Measurements from ENCODE around the gene CHST12. TPM values are rescaled to one million over a fixed set of nuclear protein-coding genes. Genes with fewer than 3 reads are reported as not detected.

Gene CHST12
- total and polyA plus RNA-seq, 10 of the 15 experiments (the other 5 are each of a cell fraction or from before 2014, with no cell fraction given), result 0.05 to 14.2 (median 3.3) TPM

GRCh38 chr7:2374401-2374800 lies 29.0 kb upstream of the CHST12 start:
- POLR2A ChIA-PET, result no interaction called here
- FAIRE-seq, result no peak
- SMC1A ChIA-PET (ENCODE audit: uncharacterized antibody, unreplicated experiment), result no interaction called here
- TF ChIP-seq CTCF (IDR thresholded peaks at IDR 0.05 in 2 of 3, conservative IDR thresholded peaks at IDR 0.05 in 1 of 3; ENCODE audit: control insufficient read depth in 2 of 3, extremely low read depth in 1 of 3, insufficient read depth in 1 of 3, low read depth in 3 of 3, low read length in 3 of 3) (no peak), IRF4 (IDR thresholded peaks at IDR 0.05; ENCODE audit: low read depth, low read length) (no peak), ZBED1 (IDR thresholded peaks at IDR 0.05; ENCODE audit: borderline replicate concordance) (no peak), MEF2A (IDR thresholded peaks at IDR 0.05; ENCODE audit: insufficient read depth, low read depth, low read length) (no peak), HDAC2 (IDR thresholded peaks at IDR 0.05) (no peak), ASH2L (IDR thresholded peaks at IDR 0.05; ENCODE audit: borderline replicate concordance, low read depth) (no peak), DPF2 (IDR thresholded peaks at IDR 0.05) (no peak), RBBP5 (conservative IDR thresholded peaks at IDR 0.05) (no peak), MTA3 (IDR thresholded peaks at IDR 0.05; ENCODE audit: borderline replicate concordance, low read length) (no peak), SMARCA5 (IDR thresholded peaks at IDR 0.05) (no peak), BHLHE40 (IDR thresholded peaks at IDR 0.05; ENCODE audit: borderline replicate concordance in 1 of 2, low read depth in 2 of 2, low read length in 1 of 2) (no peak), CREM (IDR thresholded peaks at IDR 0.05; ENCODE audit: low read depth) (no peak), YBX1 (IDR thresholded peaks at IDR 0.05) (no peak), SPI1 (IDR thresholded peaks at IDR 0.05; ENCODE audit: borderline replicate concordance, insufficient read depth, low read depth, low read length) (no peak), SRF (IDR thresholded peaks at IDR 0.05; ENCODE audit: low read depth in 2 of 2, low read length in 2 of 2) (no peak)
- TF ChIP-seq, protein P1, sequence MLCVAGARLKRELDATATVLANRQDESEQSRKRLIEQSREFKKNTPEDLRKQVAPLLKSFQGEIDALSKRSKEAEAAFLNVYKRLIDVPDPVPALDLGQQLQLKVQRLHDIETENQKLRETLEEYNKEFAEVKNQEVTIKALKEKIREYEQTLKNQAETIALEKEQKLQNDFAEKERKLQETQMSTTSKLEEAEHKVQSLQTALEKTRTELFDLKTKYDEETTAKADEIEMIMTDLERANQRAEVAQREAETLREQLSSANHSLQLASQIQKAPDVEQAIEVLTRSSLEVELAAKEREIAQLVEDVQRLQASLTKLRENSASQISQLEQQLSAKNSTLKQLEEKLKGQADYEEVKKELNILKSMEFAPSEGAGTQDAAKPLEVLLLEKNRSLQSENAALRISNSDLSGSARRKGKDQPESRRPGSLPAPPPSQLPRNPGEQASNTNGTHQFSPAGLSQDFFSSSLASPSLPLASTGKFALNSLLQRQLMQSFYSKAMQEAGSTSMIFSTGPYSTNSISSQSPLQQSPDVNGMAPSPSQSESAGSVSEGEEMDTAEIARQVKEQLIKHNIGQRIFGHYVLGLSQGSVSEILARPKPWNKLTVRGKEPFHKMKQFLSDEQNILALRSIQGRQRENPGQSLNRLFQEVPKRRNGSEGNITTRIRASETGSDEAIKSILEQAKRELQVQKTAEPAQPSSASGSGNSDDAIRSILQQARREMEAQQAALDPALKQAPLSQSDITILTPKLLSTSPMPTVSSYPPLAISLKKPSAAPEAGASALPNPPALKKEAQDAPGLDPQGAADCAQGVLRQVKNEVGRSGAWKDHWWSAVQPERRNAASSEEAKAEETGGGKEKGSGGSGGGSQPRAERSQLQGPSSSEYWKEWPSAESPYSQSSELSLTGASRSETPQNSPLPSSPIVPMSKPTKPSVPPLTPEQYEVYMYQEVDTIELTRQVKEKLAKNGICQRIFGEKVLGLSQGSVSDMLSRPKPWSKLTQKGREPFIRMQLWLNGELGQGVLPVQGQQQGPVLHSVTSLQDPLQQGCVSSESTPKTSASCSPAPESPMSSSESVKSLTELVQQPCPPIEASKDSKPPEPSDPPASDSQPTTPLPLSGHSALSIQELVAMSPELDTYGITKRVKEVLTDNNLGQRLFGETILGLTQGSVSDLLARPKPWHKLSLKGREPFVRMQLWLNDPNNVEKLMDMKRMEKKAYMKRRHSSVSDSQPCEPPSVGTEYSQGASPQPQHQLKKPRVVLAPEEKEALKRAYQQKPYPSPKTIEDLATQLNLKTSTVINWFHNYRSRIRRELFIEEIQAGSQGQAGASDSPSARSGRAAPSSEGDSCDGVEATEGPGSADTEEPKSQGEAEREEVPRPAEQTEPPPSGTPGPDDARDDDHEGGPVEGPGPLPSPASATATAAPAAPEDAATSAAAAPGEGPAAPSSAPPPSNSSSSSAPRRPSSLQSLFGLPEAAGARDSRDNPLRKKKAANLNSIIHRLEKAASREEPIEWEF (IDR thresholded peaks at IDR 0.05; ENCODE audit: insufficient replicate concordance, low read depth, low read length), result no peak
- TF ChIP-seq, protein P2, sequence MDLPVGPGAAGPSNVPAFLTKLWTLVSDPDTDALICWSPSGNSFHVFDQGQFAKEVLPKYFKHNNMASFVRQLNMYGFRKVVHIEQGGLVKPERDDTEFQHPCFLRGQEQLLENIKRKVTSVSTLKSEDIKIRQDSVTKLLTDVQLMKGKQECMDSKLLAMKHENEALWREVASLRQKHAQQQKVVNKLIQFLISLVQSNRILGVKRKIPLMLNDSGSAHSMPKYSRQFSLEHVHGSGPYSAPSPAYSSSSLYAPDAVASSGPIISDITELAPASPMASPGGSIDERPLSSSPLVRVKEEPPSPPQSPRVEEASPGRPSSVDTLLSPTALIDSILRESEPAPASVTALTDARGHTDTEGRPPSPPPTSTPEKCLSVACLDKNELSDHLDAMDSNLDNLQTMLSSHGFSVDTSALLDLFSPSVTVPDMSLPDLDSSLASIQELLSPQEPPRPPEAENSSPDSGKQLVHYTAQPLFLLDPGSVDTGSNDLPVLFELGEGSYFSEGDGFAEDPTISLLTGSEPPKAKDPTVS (IDR thresholded peaks at IDR 0.05; ENCODE audit: low read depth, low read length), result no peak

More at GRCh38 chr7:2374401-2374800, 29.0 kb upstream of the CHST12 start:
- no peak overlapping the region for H3K4me2 ChIP-seq (ENCODE audit: control insufficient read depth, insufficient read depth)
- peaks cover 55 to 59% of the 10 kb centered on the region in 2 experiments for H3K36me3 ChIP-seq (ENCODE audit: control insufficient read depth in 2 of 2, insufficient read depth in 2 of 2, low read length in 1 of 2)
- no peak overlapping the region for H3K9ac ChIP-seq (ENCODE audit: control insufficient read depth, insufficient read depth, low read length)
- no peak overlapping the region for H3K4me3 ChIP-seq
- CTCF ChIA-PET, result no interaction called here
- intact Hi-C loops (cut with micrococcal nuclease; ENCODE audit: unreplicated experiment) (no loop called here), in situ Hi-C loops (cut with MboI) (no loop called here)
- no peak overlapping the region for H3K27ac ChIP-seq (ENCODE audit: control insufficient read depth, insufficient read depth)
- H3K79me2 ChIP-seq (ENCODE audit: control insufficient read depth, insufficient read depth, low read length), result no peaks in the 10 kb centered on the region
- ATAC-seq (no peak), DNase-seq (ENCODE audit: low read depth, low spot score) (no peak)
- no peaks in the 10 kb centered on the region for H3K27me3 ChIP-seq (replicated peaks in 1 of 2; ENCODE audit: control insufficient read depth in 2 of 2, insufficient read depth in 2 of 2, low read length in 1 of 2)
- H3K4me1 ChIP-seq (ENCODE audit: control insufficient read depth, insufficient read depth, low read length), result no peaks in the 10 kb centered on the region
- BruUV-seq (replicated peaks), result no TSS peak
- WGBS (ENCODE audit: insufficient coverage, insufficient replicate concordance, low lambda C conversion rate, missing lambda C conversion rate), result 96% methylated on average over 18 of the region's 18 CpGs
- RAD21 ChIA-PET (ENCODE audit: unreplicated experiment), result no interaction called here
- H4K20me1 ChIP-seq (ENCODE audit: control insufficient read depth, insufficient read depth), result peaks cover 2% of the 10 kb centered on the region
- H2AFZ ChIP-seq (ENCODE audit: control insufficient read depth, low read depth, low read length), result no peak overlapping the region
- no peaks in the 10 kb centered on the region for H3K9me3 ChIP-seq (replicated peaks; ENCODE audit: control insufficient read depth, insufficient read depth, low read length)

Measured in GM12878 (cell line).